PC-3 (cell line): ENCODE measurements around the gene BOLA3. TPM values are rescaled to one million over a fixed set of nuclear protein-coding genes. Genes with fewer than 3 reads are reported as not detected.

Source experiments
- ATAC-seq: fragments of 200-7000 bp; cut with Tn5 transposase; 2 replicates; pipeline ENCODE4 v1.9.1; 2020; ENCODE audit warnings: mild to moderate bottlenecking, moderate library complexity
- BruUV-seq: library from RNA; stranded (reverse); fragments of 400-500 nt; replicated peaks from 2 replicates; lab custom pipeline; 2021; lab: Mats Ljungman, UMichigan
- CTCF ChIA-PET: fragments of 300-600 bp; sonication (Branson Sonifier 250); formaldehyde crosslinking; loops from one replicate; lab custom pipeline; 2022; ENCODE audit warnings: antibody characterized with exemption; lab: Charles Lee
- POLR2A ChIA-PET: fragments of 300-600 bp; sonication (Branson Sonifier 250); formaldehyde crosslinking; loops from one replicate; lab custom pipeline; 2022; ENCODE audit warnings: antibody characterized with exemption; ENCODE audit not compliant: unreplicated experiment; lab: Charles Lee
- DNase-seq: peaks from one replicate; pipeline ENCODE4 v3.0.0-alpha.2; 2015
- H2AFZ ChIP-seq: fragments of 300-600 bp; sonication (generic); 2 replicates; pipeline ENCODE4 v1.6.0; 2016; ENCODE audit warnings: antibody characterized with exemption, low read length
- H3F3A ChIP-seq: fragments of 300-600 bp; sonication (generic); one replicate; pipeline ENCODE4 v1.6.0; 2017; ENCODE audit warnings: antibody characterized with exemption, low read length, control low read depth, mild to moderate bottlenecking; ENCODE audit not compliant: unreplicated experiment
- H3K27ac ChIP-seq: fragments of 300-600 bp; sonication (generic); 2 replicates; pipeline ENCODE4 v1.5.1; 2016; ENCODE audit warnings: mild to moderate bottlenecking, low read length
- H3K27me3 ChIP-seq: fragments of 300-600 bp; sonication (generic); 2 replicates; pipeline ENCODE4 v1.6.1; 2016; ENCODE audit warnings: low read length, mixed read lengths
- H3K36me3 ChIP-seq: fragments of 300-600 bp; sonication (generic); 2 replicates; pipeline ENCODE4 v1.6.1; 2016; ENCODE audit warnings: low read depth, mixed run types, low read length, mixed read lengths
- H3K4me1 ChIP-seq: fragments of 300-600 bp; sonication (generic); 2 replicates; pipeline ENCODE4 v1.5.1; 2016; ENCODE audit warnings: low read length; ENCODE audit not compliant: insufficient read depth
- H3K4me2 ChIP-seq: fragments of 300-600 bp; sonication (generic); 2 replicates; pipeline ENCODE4 v1.6.0; 2016; ENCODE audit warnings: low read length
- H3K4me3 ChIP-seq: fragments of 300-600 bp; sonication (generic); 2 replicates; pipeline ENCODE4 v1.5.1; 2016; ENCODE audit warnings: mild to moderate bottlenecking, low read length, mixed read lengths
- H3K79me2 ChIP-seq: fragments of 300-600 bp; sonication (generic); 2 replicates; pipeline ENCODE4 v1.6.1; 2017; ENCODE audit warnings: low read length, mixed read lengths
- H3K9ac ChIP-seq: fragments of 300-600 bp; sonication (generic); 2 replicates; pipeline ENCODE4 v1.6.0; 2016; ENCODE audit warnings: mild to moderate bottlenecking, low read length
- H3K9me2 ChIP-seq: fragments of 300-600 bp; sonication (generic); replicated peaks from 2 replicates; pipeline ENCODE4 v1.6.1; 2016; ENCODE audit warnings: mixed run types, low read length, mixed read lengths
- H3K9me3 ChIP-seq: fragments of 300-600 bp; sonication (generic); 2 replicates; pipeline ENCODE4 v1.6.1; 2016; ENCODE audit warnings: low read length, mixed read lengths
- H4K20me1 ChIP-seq: fragments of 300-600 bp; sonication (generic); 2 replicates; pipeline ENCODE4 v1.6.1; 2016; ENCODE audit warnings: low read length, mixed read lengths
- CTCF ChIP-seq: fragments of 300-600 bp; sonication (generic); conservative IDR thresholded peaks from 2 replicates; pipeline ENCODE4 v1.5.1; 2017; ENCODE audit warnings: antibody characterized with exemption, low read depth, mild to moderate bottlenecking, low read length
- EZH2 ChIP-seq: fragments of 300-600 bp; sonication (generic); IDR thresholded peaks from one replicate; pipeline ENCODE4 v1.6.1; 2017; ENCODE audit warnings: antibody characterized with exemption, mild to moderate bottlenecking, low read length; ENCODE audit not compliant: unreplicated experiment
- EZH2phosphoT487 ChIP-seq: fragments of 300-600 bp; sonication (generic); IDR thresholded peaks from 2 replicates; pipeline ENCODE4 v1.6.1; 2018; ENCODE audit warnings: mild to moderate bottlenecking, antibody characterized with exemption, low read length, borderline replicate concordance
- intact Hi-C: fragments of 100-400 bp; cut with micrococcal nuclease; formaldehyde crosslinking; loops from 2 replicates; pipeline ENCODE4 v1.9.0; 2023
- total RNA-seq: library from RNA; depleted of rRNA; stranded (reverse); fragments of >200 nt; gene quantifications from 2 replicates; pipeline ENCODE4 v1.2.3, GENCODE V29; 2014

BOLA3 gene
- total RNA-seq, 1 experiment from 2014 or later, result 104 TPM

GRCh38 chr2:74174909-74175308 is 27.2 kb upstream of the BOLA3 start:
- ChIA-PET CTCF (no interaction called here), POLR2A (no interaction called here)
- no peak overlapping the region for H2AFZ ChIP-seq
- peaks cover 11% of the 10 kb centered on the region for H3K4me1 ChIP-seq
- peaks cover 29% of the 10 kb centered on the region for H4K20me1 ChIP-seq
- no peak overlapping the region for H3K27ac ChIP-seq
- H3K36me3 ChIP-seq, result peaks cover 12% of the 10 kb centered on the region; the same call in 1 of the 2 replicates
- no peak overlapping the region for H3K4me2 ChIP-seq
- DNase-seq, result no peak
- TF ChIP-seq CTCF, result no peak
- no peak for TF ChIP-seq EZH2
- no peak for TF ChIP-seq EZH2phosphoT487
- peaks cover 65% of the 10 kb centered on the region for H3K79me2 ChIP-seq
- no peaks in the 10 kb centered on the region for H3K9me2 ChIP-seq
- intact Hi-C loops, result no loop called here
- no peak for ATAC-seq
- H3K9me3 ChIP-seq, result no peaks in the 10 kb centered on the region
- H3K4me3 ChIP-seq, result no peak overlapping the region
- no peak overlapping the region for H3K9ac ChIP-seq
- no peaks in the 10 kb centered on the region for H3K27me3 ChIP-seq
- BruUV-seq, result no TSS peak
- H3F3A ChIP-seq, result no peaks in the 10 kb centered on the region

GRCh38 chr2:74168739-74169138 is 21.0 kb upstream of the BOLA3 start:
- BruUV-seq, result no TSS peak
- intact Hi-C loops, result no loop called here
- no peak for TF ChIP-seq CTCF
- H3F3A ChIP-seq, result no peaks in the 10 kb centered on the region
- DNase-seq (no peak), ATAC-seq (no peak)
- H3K9me3 ChIP-seq, result no peaks in the 10 kb centered on the region
- H3K79me2 ChIP-seq, result peaks cover 16% of the 10 kb centered on the region
- H3K27ac ChIP-seq, result no peak overlapping the region
- H3K4me2 ChIP-seq, result no peak overlapping the region
- peaks cover 58% of the 10 kb centered on the region for H3K36me3 ChIP-seq
- no peak overlapping the region for H3K4me3 ChIP-seq
- no peak overlapping the region for H3K9ac ChIP-seq
- no peak overlapping the region for H2AFZ ChIP-seq
- no peaks in the 10 kb centered on the region for H3K4me1 ChIP-seq
- ChIA-PET POLR2A (no interaction called here), CTCF (no interaction called here)
- no peaks in the 10 kb centered on the region for H4K20me1 ChIP-seq
- no peaks in the 10 kb centered on the region for H3K27me3 ChIP-seq
- H3K9me2 ChIP-seq, result no peaks in the 10 kb centered on the region

- Histone ChIP-seq H3K9me3 (no peaks in the 10 kb centered on the region), H3K9me2 (no peaks in the 10 kb centered on the region), H3K4me3 (no peak overlapping the region), H2AFZ (no peak overlapping the region), H3K27me3 (no peaks in the 10 kb centered on the region), H3K9ac (no peak overlapping the region), H3K4me2 (no peak overlapping the region), H3K27ac (no peak overlapping the region), H3K36me3 (peaks cover 68% of the 10 kb centered on the region), H3K4me1 (no peaks in the 10 kb centered on the region), H4K20me1 (no peaks in the 10 kb centered on the region), H3K79me2 (0 out of 2 replicates have a peak, but pooled peaks cover 3% of the 10 kb centered on the region), H3F3A (no peaks in the 10 kb centered on the region)
- intact Hi-C loops, result no loop called here
- ChIA-PET POLR2A (no interaction called here), CTCF (no interaction called here)
- ATAC-seq (no peak), DNase-seq (no peak)
- TF ChIP-seq EZH2 (no peak), CTCF (no peak), EZH2phosphoT487 (no peak)
- BruUV-seq, result no TSS peak
Observed at GRCh38 chr2:74164761-74165160, 17.0 kb upstream of the BOLA3 start.
